Pancreas (tissue), 10 donors: Measurements from ENCODE around the gene OR4N5. TPM values are rescaled to one million over a fixed set of nuclear protein-coding genes. Genes with fewer than 3 reads are reported as not detected.

Experiments
- ATAC-seq, 4 donors: fragments of 200-7000 bp; cut with Tn5 transposase; one replicate each; pipeline versions ENCODE4 v1.8.0 to v1.9.1; 2020; ENCODE audit warnings: mild to moderate bottlenecking in 4 of 4, moderate library complexity in 4 of 4
- DNase-seq, 6 donors: peaks; one replicate each; pipeline ENCODE4 v3.0.0-alpha.2; 2020
- FAIRE-seq: peaks from 2 replicates; lab custom pipeline; 2012; peaks lifted over from hg19 to GRCh38; lab: Jason Lieb, UNC
- H3K27ac ChIP-seq, 4 donors: fragments of 200-600 bp; sonication (generic); 1 replicate in 3 of 4; 2 replicates in 1 of 4; pipeline versions ENCODE4 v1.5.0 to v1.8.0; 2020
- H3K27me3 ChIP-seq, 4 donors: fragments of 200-600 bp; one replicate each; pipeline ENCODE4 v1.8.0; 2021
- H3K36me3 ChIP-seq, 3 donors: fragments of 200-600 bp; sonication (generic) in 1 of 3; one replicate each; pipeline versions ENCODE4 v1.5.0 to v1.8.0; 2020 to 2021
- H3K4me1 ChIP-seq, 3 donors: fragments of 200-600 bp; one replicate each; pipeline ENCODE4 v1.8.0; 2021
- H3K4me3 ChIP-seq, 4 donors: fragments of 200-600 bp; sonication (generic) in 2 of 4; one replicate each; pipeline versions ENCODE4 v1.5.0 to v1.8.0; 2020 to 2021
- H3K9me3 ChIP-seq, 4 donors: fragments of 200-600 bp; one replicate each; pipeline ENCODE4 v1.8.0; 2021
- WGBS, 2 donors: extraction: QIAGEN DNeasy Blood & Tissue Kit; methylation state at CpG; one replicate each; pipeline ENCODE4 v1.1.7; 2013; 5-methylcytosine and 5-hydroxymethylcytosine counted together
- intact Hi-C, 3 donors: fragments of 100-400 bp; cut with DNase I; formaldehyde crosslinking; loops; one replicate each; pipeline versions ENCODE4 v1.11.1 to v1.14.2; 2022
- polyA plus RNA-seq, 2 donors: library from polyadenylated mRNA; stranded (reverse); fragments of 200-250 nt; gene quantifications; one replicate each; pipeline ENCODE4 v1.2.3, GENCODE V29; 2013
- total RNA-seq, 6 donors: library from RNA; stranded (reverse); fragmentation: NEBNext Ultra II Directional in 4 of 6; extraction: Animal tissue kit (Norgen Biotek cat#: 25700) in 4 of 6; gene quantifications; one replicate each; pipeline versions ENCODE4 v1.2.1 to v1.2.4, GENCODE V29; 2021 to 2023
- TF ChIP-seq, protein P1 (sequence below), 4 donors: fragments of 200-600 bp; sonication (generic) in 3 of 4; IDR thresholded peaks; one replicate each; pipeline versions ENCODE4 v1.5.0 to v1.8.0; 2021; ENCODE audit warnings: antibody characterized with exemption in 4 of 4
- donor health status: healthy with polysubstance abuse.
- donor health status: DM: no; HTN: no; CAD: no; lungs with moderate emphysema.
- donor health status: DM: no; HTN: no; CAD: no.
- donor health status: control.
- donor health status: control.
- donor health status: Bipolar disorder and iron deficiency.
- donor health status: DM: yes; HTN: yes; CAD: no.
- donor health status: DM: no; HTN: no; CAD: no.
- donor health status: DM: no; HTN: no; CAD: no.
- donor health status: DM: yes; HTN: yes; CAD: no.

The OR4N5 gene
- total and polyA plus RNA-seq, 8 donors = not detected

DNA sequence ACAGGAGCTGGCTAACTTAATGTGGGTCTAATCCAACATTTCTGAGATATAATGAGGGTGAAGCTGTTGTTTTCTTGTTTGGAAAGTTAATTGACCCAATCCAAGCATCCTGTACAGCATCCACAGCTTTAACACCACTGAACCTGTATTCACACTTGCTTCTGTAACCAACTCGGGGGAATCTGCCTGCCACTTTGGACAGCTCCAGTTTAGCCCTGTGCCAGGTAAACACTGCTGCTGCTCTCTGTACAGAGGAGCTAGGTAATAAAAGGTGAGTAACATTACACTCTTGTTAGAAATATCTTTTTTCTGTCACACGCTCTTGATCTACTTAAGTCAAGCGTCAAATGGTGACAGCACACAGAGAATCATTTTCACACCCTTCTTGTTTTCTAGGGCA, 52.8 kb downstream of the OR4N5 start:
- FAIRE-seq (no peak), ATAC-seq (no peak)

DNA sequence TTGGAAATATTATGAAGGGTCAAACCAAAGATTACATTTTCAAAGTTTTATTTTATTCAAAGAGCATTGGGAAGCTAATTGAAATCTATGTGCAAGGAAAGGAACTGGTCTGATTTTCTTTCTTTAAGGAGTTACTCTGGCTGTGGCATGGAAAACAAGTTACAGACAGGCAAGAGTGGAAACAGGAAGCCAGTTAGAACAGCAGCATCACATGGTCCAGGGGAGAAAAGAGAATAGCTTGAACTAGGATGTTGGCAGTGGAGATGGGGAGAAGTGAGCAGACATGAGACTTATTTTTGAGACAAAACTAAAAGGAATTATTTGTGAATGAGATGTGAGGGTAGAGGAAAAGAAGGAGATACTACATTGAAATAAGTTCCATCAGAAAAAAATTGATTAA, 55.5 kb downstream of the OR4N5 start:
- H3K4me1 ChIP-seq = no peaks in the 10 kb centered on the region
- intact Hi-C loops = no loop called here
- H3K36me3 ChIP-seq = no peaks in the 10 kb centered on the region
- no peak for DNase-seq
- H3K27ac ChIP-seq = no peak overlapping the region
- TF ChIP-seq, protein P1, sequence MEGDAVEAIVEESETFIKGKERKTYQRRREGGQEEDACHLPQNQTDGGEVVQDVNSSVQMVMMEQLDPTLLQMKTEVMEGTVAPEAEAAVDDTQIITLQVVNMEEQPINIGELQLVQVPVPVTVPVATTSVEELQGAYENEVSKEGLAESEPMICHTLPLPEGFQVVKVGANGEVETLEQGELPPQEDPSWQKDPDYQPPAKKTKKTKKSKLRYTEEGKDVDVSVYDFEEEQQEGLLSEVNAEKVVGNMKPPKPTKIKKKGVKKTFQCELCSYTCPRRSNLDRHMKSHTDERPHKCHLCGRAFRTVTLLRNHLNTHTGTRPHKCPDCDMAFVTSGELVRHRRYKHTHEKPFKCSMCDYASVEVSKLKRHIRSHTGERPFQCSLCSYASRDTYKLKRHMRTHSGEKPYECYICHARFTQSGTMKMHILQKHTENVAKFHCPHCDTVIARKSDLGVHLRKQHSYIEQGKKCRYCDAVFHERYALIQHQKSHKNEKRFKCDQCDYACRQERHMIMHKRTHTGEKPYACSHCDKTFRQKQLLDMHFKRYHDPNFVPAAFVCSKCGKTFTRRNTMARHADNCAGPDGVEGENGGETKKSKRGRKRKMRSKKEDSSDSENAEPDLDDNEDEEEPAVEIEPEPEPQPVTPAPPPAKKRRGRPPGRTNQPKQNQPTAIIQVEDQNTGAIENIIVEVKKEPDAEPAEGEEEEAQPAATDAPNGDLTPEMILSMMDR (IDR thresholded peaks at IDR 0.05) = no peak
- no peak for ATAC-seq
- H3K4me3 ChIP-seq = no peak overlapping the region
- FAIRE-seq = no peak
- no peaks in the 10 kb centered on the region for H3K9me3 ChIP-seq
- no peaks in the 10 kb centered on the region for H3K27me3 ChIP-seq

More for the DNA sequence above, 52.8 kb downstream of the OR4N5 start:
- Histone ChIP-seq H3K36me3 (no peaks in the 10 kb centered on the region), H3K4me1 (no peaks in the 10 kb centered on the region), H3K9me3 (no peaks in the 10 kb centered on the region), H3K27ac (no peak overlapping the region), H3K27me3 (no peaks in the 10 kb centered on the region), H3K4me3 (no peak overlapping the region)
- TF ChIP-seq, protein P1 (IDR thresholded peaks at IDR 0.05) = no peak
- 53 to 59% methylated on average over 3 of the region's 3 CpGs for WGBS, 2 donors
- intact Hi-C loops = no loop called here
- DNase-seq = no peak

Other genes starting within 250 kb of the OR4N5 start
- gene OR4K5, start 218.2 kb upstream of the OR4N5 start, total RNA-seq = not detected
- gene OR4K5, start 218.2 kb upstream of the OR4N5 start, polyA plus RNA-seq = not detected
- gene OR4K1, start 207.9 kb upstream of the OR4N5 start, total RNA-seq = not detected
- not detected for gene OR4K1, start 207.9 kb upstream of the OR4N5 start, polyA plus RNA-seq
- not detected for gene OR4K15, start 163.2 kb upstream of the OR4N5 start, total RNA-seq
- not detected for gene OR4K15, start 163.2 kb upstream of the OR4N5 start, polyA plus RNA-seq
- not detected for gene OR4Q2, start 136.7 kb upstream of the OR4N5 start, total RNA-seq
- gene OR4Q2, start 136.7 kb upstream of the OR4N5 start, polyA plus RNA-seq = not detected
- gene OR4K14, start 119.5 kb upstream of the OR4N5 start, total RNA-seq = not detected
- gene OR4K14, start 119.5 kb upstream of the OR4N5 start, polyA plus RNA-seq = not detected
- not detected for gene OR4K13, start 102.8 kb upstream of the OR4N5 start, total RNA-seq
- gene OR4K13, start 102.8 kb upstream of the OR4N5 start, polyA plus RNA-seq = not detected
- gene OR4L1, start 78.8 kb upstream of the OR4N5 start, total RNA-seq = not detected
- gene OR4L1, start 78.8 kb upstream of the OR4N5 start, polyA plus RNA-seq = not detected
- gene OR4K17, start 28.1 kb upstream of the OR4N5 start, total RNA-seq = not detected
- not detected for gene OR4K17, start 28.1 kb upstream of the OR4N5 start, polyA plus RNA-seq
- not detected for gene OR11G2, start 52.1 kb downstream of the OR4N5 start, total RNA-seq
- gene OR11G2, start 52.1 kb downstream of the OR4N5 start, polyA plus RNA-seq = not detected
- not detected for gene OR11H6, start 84.9 kb downstream of the OR4N5 start, total RNA-seq
- not detected for gene OR11H6, start 84.9 kb downstream of the OR4N5 start, polyA plus RNA-seq
- not detected for gene OR11H7, start 90.2 kb downstream of the OR4N5 start, total RNA-seq
- not detected for gene OR11H7, start 90.2 kb downstream of the OR4N5 start, polyA plus RNA-seq
- gene OR11H4, start 100.5 kb downstream of the OR4N5 start, total RNA-seq = not detected
- not detected for gene OR11H4, start 100.5 kb downstream of the OR4N5 start, polyA plus RNA-seq
- gene TTC5, start 167.1 kb downstream of the OR4N5 start, total RNA-seq = 10 to 100 TPM in 1 of 6 donors, 1 to 10 TPM in 5; 6.9 to 12.9 (median 7.7) TPM
- gene TTC5, start 167.1 kb downstream of the OR4N5 start, polyA plus RNA-seq = 1 to 10 TPM; 3.7 to 5.1 TPM
- gene CCNB1IP1, start 194.5 kb downstream of the OR4N5 start, total RNA-seq = 10 to 100 TPM; 17.4 to 34.0 (median 25.0) TPM
- 10 to 100 TPM; 37.4 to 55.3 TPM for gene CCNB1IP1, start 194.5 kb downstream of the OR4N5 start, polyA plus RNA-seq
- 10 to 100 TPM in 3 of 6 donors, 1 to 10 TPM in 3; 6.1 to 12.5 (median 9.8) TPM for gene PARP2, start 204.8 kb downstream of the OR4N5 start, total RNA-seq
- 10 to 100 TPM; 10.7 to 21.8 TPM for gene PARP2, start 204.8 kb downstream of the OR4N5 start, polyA plus RNA-seq